ACC112 (cell line): ENCODE results near the gene PCSK6.

Source experiments
- H2AFZ ChIP-seq: fragments of 200-600 bp; sonication (generic); one replicate; pipeline ENCODE4 v1.6.0; 2017; ENCODE audit warnings: antibody characterized with exemption, low read length; ENCODE audit not compliant: unreplicated experiment
- H3K27ac ChIP-seq: fragments of 200-600 bp; sonication (generic); 2 replicates; pipeline ENCODE4 v1.5.1; 2014; ENCODE audit warnings: low read depth, mild to moderate bottlenecking, antibody characterized with exemption, low read length, moderate library complexity
- H3K27me3 ChIP-seq: fragments of 200-600 bp; sonication (generic); 2 replicates; pipeline ENCODE4 v1.6.1; 2014; ENCODE audit warnings: mild to moderate bottlenecking, antibody characterized with exemption, low read length, moderate library complexity, mixed read lengths; ENCODE audit not compliant: insufficient read depth
- H3K36me3 ChIP-seq: fragments of 200-600 bp; sonication (generic); 2 replicates; pipeline ENCODE4 v1.6.1; 2016; ENCODE audit warnings: mild to moderate bottlenecking, antibody characterized with exemption, low read length, moderate library complexity, mixed read lengths; ENCODE audit not compliant: insufficient read depth
- H3K4me1 ChIP-seq: fragments of 200-600 bp; sonication (generic); one replicate; pipeline ENCODE4 v1.6.1; 2016; ENCODE audit warnings: low read length, mixed read lengths; ENCODE audit not compliant: insufficient read depth, unreplicated experiment, control insufficient read depth
- H3K4me3 ChIP-seq: fragments of 200-600 bp; sonication (generic); 2 replicates; pipeline ENCODE4 v1.5.1; 2014; ENCODE audit warnings: mild to moderate bottlenecking, low read depth, low read length
- H3K79me2 ChIP-seq: fragments of 200-600 bp; sonication (generic); one replicate; pipeline ENCODE4 v1.6.0; 2016; ENCODE audit warnings: low read length; ENCODE audit not compliant: control insufficient read depth, unreplicated experiment, insufficient read depth

Gene PCSK6

DNA sequence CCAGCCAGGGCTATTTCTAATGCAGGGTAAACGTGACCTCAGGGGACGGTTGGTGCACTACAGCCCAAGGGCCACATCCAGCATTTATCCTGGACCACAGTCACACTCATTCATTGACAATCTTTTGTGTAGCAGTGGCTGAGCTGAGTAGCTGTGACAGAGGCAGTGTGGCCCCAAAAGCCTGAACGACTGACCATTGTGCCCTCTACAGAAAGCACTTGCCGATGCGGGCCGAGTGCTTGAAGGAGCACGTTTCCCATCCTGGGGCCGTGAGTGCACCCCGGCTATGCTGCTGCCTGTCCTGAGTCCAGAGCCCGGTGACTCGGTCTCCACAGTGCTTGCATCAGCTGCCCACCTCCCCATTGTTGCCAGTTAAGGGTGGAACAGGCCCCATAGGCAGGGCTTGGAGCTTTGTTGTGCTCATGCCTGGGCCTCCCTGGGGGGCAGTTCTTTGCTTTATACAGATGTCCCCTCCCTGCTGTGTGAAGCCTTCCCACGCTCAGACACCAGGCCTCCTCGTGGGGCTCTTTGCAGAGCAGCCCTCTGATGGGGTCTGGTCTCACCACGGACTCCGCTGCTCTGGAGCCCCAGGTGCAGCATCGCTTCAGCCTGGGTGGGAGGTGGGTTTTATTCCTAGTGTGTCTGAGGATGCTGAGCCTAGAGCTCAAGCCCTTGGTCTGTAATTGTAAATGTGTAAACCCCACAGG lies 181.5 kb downstream of the PCSK6 start:
- Histone ChIP-seq H2AFZ (no peak overlapping the region), H3K27me3 (no peaks in the 10 kb centered on the region), H3K27ac (no peak overlapping the region), H3K79me2 (no peaks in the 10 kb centered on the region), H3K36me3 (no peaks in the 10 kb centered on the region), H3K4me3 (no peak overlapping the region), H3K4me1 (no peaks in the 10 kb centered on the region)

DNA sequence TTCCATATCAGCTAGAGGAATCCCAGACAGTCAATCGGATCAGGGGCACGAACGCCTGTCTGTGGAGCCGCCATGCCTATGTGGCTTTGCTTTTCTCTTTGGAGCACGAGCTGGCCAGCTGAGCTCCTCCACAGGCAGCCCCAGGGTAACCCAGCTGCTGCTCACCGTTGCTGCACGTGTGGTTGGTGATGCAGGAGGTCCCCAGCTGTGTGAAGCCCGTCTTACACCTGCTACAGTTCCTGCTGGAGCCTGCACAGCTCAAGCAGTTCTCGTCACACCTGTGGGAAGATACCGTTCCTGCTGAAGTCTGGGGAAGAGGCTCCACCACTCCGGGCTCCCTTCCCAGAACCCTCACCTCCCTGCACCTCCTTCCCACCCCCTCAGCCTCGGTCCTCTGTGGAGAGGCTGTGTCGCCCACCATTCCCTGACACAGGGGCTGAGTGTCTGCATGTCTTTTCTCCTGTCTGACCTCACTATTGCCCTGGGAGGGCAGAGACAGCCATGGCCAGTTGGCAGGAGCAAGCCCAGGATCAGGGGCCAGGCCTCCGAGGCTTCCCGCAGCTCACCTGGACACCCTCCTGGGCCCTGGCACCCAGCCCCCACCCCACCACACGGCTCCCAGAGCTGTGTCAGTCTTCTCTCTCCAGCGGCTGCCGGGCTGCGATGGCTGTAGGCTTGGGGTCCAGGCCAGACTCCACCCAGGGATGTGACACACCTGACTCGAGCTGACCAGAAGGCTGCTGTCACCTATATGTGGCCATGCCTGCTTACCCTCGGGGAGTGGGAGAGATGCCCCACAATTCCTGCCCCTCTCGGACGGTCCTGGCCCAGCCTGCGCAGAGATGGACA lies 182.2 kb downstream of the PCSK6 start:
- Histone ChIP-seq H3K27me3 (no peaks in the 10 kb centered on the region), H3K4me3 (no peak overlapping the region)

DNA sequence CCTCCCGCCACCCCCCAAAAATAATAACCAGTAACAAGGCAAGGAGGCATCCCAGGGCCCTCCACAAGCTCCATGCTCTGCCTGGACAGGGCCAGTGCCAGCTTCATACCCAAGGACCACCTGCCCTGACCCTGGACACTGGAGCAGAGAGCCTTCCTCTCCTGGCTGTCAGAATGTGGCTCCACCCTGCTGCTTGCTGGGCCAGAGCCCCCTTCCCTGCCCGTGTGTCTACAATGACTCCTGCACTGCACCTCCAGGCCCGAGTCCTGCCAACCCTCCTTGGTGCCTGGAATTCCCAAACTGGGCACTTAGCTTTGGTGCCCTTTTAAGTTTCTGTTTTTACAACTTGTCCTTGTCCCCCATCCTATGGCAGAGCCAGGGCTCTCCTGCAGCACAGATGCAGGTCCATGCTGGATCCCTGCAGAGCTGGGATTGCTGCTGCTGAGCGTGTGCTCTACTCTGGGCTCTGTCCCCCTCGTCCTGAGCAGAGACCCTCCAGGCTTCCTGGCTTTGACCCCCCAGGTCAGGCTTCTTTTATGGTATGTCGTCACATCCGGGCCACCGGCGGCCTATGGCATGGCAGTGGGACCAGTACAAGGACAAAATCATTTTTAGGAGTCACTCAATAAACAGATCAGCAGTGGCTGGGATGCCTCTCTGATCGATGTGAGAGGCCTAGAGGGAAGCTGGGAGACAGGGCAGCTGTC lies 183.0 kb downstream of the PCSK6 start:
- H3K27ac ChIP-seq: no peak overlapping the region
- no peaks in the 10 kb centered on the region for H3K27me3 ChIP-seq
- H2AFZ ChIP-seq: no peak overlapping the region

More for the DNA sequence above, 182.2 kb downstream of the PCSK6 start:
- Histone ChIP-seq H3K27ac (no peak overlapping the region), H2AFZ (no peak overlapping the region), H3K36me3 (no peaks in the 10 kb centered on the region), H3K4me1 (no peaks in the 10 kb centered on the region), H3K79me2 (no peaks in the 10 kb centered on the region)

DNA sequence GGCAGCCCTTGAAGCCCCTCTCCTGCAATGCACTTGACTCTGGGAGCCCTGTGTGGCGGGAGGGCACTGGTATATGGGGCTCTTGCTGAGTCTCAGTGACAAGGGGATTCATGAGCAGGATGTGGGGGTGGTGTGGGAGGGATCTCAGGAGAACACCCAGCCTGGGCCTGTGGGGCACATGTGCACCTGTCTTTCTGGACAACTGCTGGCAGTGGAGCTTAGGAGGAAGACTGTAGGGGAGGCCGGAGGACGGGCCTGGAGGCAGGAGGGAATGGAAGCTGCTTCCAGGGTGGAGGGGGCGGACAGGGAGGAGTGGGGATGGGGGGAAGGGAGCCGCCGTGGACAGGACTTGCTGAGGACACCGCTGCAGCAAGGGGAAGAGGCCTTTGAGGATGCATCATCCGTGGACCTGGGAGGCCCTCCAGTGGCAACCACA lies 183.7 kb downstream of the PCSK6 start:
- Histone ChIP-seq H3K27me3 (no peaks in the 10 kb centered on the region), H3K27ac (no peak overlapping the region), H3K4me3 (no peak overlapping the region), H3K36me3 (no peaks in the 10 kb centered on the region), H3K4me1 (no peaks in the 10 kb centered on the region), H2AFZ (no peak overlapping the region), H3K79me2 (no peaks in the 10 kb centered on the region)

More for the DNA sequence above, 183.0 kb downstream of the PCSK6 start:
- H3K79me2 ChIP-seq: no peaks in the 10 kb centered on the region
- H3K4me3 ChIP-seq: no peak overlapping the region
- H3K4me1 ChIP-seq: no peaks in the 10 kb centered on the region
- H3K36me3 ChIP-seq: no peaks in the 10 kb centered on the region

DNA sequence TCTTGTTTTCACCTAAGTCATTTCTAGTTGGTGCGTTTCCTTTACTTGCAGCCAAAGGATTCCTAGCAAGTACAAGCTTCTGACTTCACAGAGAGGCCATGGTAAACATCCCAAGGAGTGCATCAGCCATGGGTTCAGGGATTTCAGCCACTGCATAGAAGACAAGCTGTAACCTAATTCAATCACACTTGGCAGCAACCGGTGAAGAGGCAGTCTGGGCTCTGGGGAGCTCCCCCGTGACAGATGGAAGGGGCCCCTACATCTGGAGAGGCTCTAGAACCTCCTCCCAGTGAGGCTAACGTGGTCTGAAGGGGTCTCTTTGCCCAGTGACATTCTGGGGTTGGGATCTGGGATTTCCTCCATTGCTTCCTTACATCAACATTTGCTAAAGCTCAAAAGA lies 186.1 kb downstream of the PCSK6 start:
- H3K27me3 ChIP-seq: no peaks in the 10 kb centered on the region
- no peak overlapping the region for H2AFZ ChIP-seq
- no peaks in the 10 kb centered on the region for H3K36me3 ChIP-seq
- no peak overlapping the region for H3K27ac ChIP-seq
- peaks cover under 1% of the 10 kb centered on the region for H3K79me2 ChIP-seq
- H3K4me3 ChIP-seq: no peak overlapping the region
- no peaks in the 10 kb centered on the region for H3K4me1 ChIP-seq

DNA sequence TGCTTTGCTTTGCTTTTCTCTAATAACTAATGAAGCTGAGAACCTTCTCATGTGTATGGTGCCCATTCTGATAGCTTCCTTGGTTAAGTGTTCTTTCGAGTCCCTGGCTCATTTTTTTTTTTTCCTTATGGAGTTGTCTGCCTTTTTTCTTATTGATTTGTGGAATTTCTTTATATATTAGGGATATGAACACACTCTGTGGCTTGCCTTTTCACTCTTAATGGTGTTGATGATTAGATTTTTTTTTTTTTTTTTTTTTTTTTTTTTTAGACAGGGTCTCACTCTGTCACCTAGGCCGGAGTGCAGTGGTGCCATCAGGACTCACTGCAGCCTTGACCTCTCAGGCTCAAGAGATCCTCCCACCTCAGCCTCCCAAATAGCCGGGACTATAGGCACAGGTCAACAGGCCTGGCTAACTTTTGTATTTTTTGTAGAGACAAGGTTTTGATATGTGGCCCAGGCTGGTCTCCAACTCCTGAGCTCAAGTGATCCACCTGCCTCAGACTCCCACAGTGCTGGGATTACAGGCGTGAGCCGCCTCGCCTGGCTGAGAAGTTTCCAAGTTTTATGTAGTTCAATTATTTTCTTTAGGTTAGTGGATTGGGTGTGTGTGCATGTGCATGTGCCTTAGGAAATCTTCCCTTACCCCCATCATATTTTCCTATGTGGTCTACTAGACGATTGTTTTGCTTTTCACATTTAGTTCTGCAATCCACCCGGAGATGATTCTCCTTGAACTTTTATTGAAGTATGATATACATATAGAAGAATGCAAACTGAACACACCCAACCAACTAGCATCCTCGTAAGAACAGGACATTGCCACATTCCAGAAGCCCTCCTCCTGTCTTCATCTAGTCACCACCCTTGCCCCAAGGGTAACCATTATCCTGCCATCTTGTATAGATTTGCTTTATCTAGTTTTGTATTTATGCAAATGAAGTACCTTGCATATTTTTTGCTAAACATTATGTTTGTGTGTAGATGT lies 192.8 kb downstream of the PCSK6 start:
- peak overlapping the region; percentile 62 for H3K27ac ChIP-seq
- H3K79me2 ChIP-seq: peaks cover 40% of the 10 kb centered on the region
- H3K4me1 ChIP-seq: peaks cover 16% of the 10 kb centered on the region
- peaks cover 3% of the 10 kb centered on the region; the same call in 1 of the 2 replicates for H3K36me3 ChIP-seq
- peak overlapping the region; percentile 74 for H2AFZ ChIP-seq
- H3K4me3 ChIP-seq: peak overlapping the region; percentile 98
- no peaks in the 10 kb centered on the region for H3K27me3 ChIP-seq

DNA sequence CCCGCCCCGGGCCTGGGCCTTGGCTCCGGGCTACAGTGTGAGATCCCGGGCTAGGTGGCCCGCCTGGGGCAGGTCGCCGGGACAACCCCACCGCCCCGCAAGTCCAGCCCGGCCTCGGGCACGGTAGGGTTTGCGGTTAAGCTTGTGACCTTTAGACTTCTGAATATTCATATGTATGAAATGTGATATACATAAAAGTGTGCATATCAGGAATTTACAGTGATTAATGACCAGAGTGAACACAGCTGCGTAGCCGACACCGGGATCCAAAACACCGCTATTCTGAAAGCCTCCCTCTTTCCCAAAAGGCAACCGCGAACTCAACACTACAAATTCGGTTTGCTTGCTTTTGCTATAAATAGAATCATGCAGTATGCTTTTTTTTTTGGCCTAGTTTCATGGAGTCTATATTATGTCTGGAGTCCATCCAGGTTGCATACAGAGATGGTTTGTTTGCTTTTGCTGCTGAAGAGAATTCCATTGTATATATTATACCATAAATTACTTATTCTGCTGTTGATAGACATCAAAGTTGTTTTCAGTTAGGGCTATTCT lies 193.8 kb downstream of the PCSK6 start:
- peak overlapping the region; percentile 62 for H3K27ac ChIP-seq
- H2AFZ ChIP-seq: peak overlapping the region; percentile 74
- peaks cover 49% of the 10 kb centered on the region for H3K79me2 ChIP-seq

DNA sequence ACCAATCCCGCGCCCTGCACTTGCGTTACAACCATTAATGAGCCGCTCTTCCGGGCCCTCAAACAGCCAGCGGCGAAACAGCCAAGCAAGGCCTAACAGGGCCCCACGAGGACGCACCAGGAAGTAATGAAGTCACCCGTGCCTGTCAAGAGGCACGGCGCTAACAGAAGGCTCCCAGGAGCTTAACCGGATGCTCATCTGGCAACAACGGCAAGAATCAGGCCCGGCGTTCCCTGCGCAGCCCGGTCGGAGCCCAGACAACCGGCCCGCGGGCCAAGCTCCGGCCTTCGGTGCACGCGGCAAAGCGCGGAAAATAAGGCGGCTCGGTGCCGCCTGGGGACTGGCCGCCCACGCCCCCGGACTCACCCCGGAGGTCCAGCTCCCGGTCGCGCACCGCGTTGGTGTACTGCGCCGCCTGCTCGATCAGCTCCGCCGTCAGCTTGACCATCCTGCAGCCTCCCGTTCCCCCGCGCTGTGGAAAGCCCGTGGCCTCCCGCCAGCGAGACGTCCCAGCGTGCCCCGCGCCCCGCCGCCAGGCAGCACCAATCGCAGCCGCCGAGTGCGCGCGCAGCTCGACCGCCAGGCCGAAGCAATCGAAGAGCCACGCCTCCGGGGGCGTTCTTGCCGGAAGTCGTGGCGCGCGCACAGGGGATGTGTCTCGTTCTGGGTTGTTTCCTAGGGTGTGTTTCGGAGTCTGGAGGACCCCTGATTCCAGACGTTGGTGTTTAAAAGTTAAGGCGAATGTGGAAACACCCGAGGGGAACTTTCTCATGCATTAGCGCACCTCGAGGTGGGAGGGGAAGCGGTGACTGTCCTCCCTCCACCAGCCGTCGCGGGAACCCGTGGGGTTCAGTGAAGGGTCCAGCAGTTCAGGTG lies 194.5 kb downstream of the PCSK6 start, which contains the start of gene SNRPA1:
Gene SNRPA1 (minus strand): TSS at position 518 of the 876 bp plus-strand sequence. CDS start 70 bp downstream, at position 448.
- H3K27ac ChIP-seq: peak within 1 kb of the TSS; percentile 83
- H3K79me2 ChIP-seq: peaks cover 56% of the 10 kb centered on the region
- H3K4me3 ChIP-seq: peak within 1 kb of the TSS; percentile 98
- H3K4me1 ChIP-seq: peaks cover 16% of the 10 kb centered on the region
- H3K27me3 ChIP-seq: no peaks in the 10 kb centered on the region
- peaks cover 7% of the 10 kb centered on the region; the same call in 1 of the 2 replicates for H3K36me3 ChIP-seq
- H2AFZ ChIP-seq: peak within 1 kb of the TSS; percentile 74

More for the DNA sequence above, 193.8 kb downstream of the PCSK6 start:
- Histone ChIP-seq H3K36me3 (peaks cover 3% of the 10 kb centered on the region; the same call in 1 of the 2 replicates), H3K27me3 (no peaks in the 10 kb centered on the region), H3K4me3 (peak overlapping the region; percentile 98), H3K4me1 (peaks cover 16% of the 10 kb centered on the region)

DNA sequence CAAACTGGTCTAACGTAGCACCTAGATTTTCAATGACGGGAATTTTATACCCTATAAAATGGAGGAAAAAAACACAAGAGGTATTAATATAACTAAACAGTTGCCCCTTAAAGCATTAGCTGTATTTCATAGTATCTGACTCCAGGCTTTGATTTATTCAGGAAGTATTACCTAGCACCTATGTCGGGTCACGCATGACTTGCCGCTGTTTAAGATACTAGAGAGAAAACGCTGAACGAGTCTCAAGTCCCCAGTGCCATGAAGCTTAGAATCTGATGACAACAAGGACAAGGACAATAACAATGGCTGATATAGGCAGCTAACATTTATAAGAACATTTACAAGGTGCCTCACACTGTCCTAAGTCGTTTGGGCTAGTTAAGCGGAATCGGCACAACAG lies 196.4 kb downstream of the PCSK6 start:
- Histone ChIP-seq H3K27ac (no peak overlapping the region), H3K4me1 (peaks cover 16% of the 10 kb centered on the region), H3K79me2 (peaks cover 68% of the 10 kb centered on the region), H3K27me3 (no peaks in the 10 kb centered on the region), H3K4me3 (peak overlapping the region; percentile 98), H2AFZ (no peak overlapping the region), H3K36me3 (peaks cover 13% of the 10 kb centered on the region; the same call in 1 of the 2 replicates)
